Liver (tissue), 9 donors: Measurements from ENCODE around the gene KLF11. TPM values are rescaled to one million over a fixed set of nuclear protein-coding genes. Genes with fewer than 3 reads are reported as not detected.

Experiments
- DNase-seq: peaks from one replicate; pipeline ENCODE4 v3.0.0-alpha.2; 2017; ENCODE audit warnings: low spot score
- H3K27ac ChIP-seq, 2 donors: one replicate each; pipeline ENCODE4 v1.7.0; 2013; ENCODE audit warnings: inconsistent platforms in 2 of 2, low read length in 2 of 2, control low read depth in 1 of 2, low read depth in 1 of 2, mild to moderate bottlenecking in 1 of 2
- H3K27me3 ChIP-seq, 4 donors: one replicate each; pipeline versions ENCODE4 v1.6.1 to v1.7.0; 2013; ENCODE audit warnings: low read length in 3 of 4, inconsistent platforms in 1 of 4, mild to moderate bottlenecking in 1 of 4, moderate library complexity in 1 of 4; ENCODE audit not compliant: control insufficient read depth in 4 of 4, insufficient read depth in 4 of 4
- H3K36me3 ChIP-seq, 4 donors: one replicate each; pipeline versions ENCODE4 v1.6.1 to v1.7.0; 2013; ENCODE audit warnings: low read length in 3 of 4, mild to moderate bottlenecking in 3 of 4, low read depth in 1 of 4, moderate library complexity in 1 of 4; ENCODE audit not compliant: control insufficient read depth in 4 of 4, insufficient read depth in 3 of 4
- H3K4me1 ChIP-seq, 4 donors: one replicate each; pipeline versions ENCODE4 v1.6.1 to v1.7.0; 2013; ENCODE audit warnings: low read length in 3 of 4, mild to moderate bottlenecking in 3 of 4, moderate library complexity in 1 of 4; ENCODE audit not compliant: control insufficient read depth in 4 of 4, insufficient read depth in 4 of 4
- H3K4me3 ChIP-seq, 3 donors: one replicate each; pipeline versions ENCODE4 v1.6.1 to v1.7.0; 2013; ENCODE audit warnings: low read length in 3 of 3, control low read depth in 1 of 3, low read depth in 1 of 3, mild to moderate bottlenecking in 1 of 3
- H3K9ac ChIP-seq, 2 donors: one replicate each; pipeline ENCODE4 v1.7.0; 2013; ENCODE audit warnings: low read length in 2 of 2, mild to moderate bottlenecking in 2 of 2, moderate library complexity in 2 of 2, control low read depth in 1 of 2, low read depth in 1 of 2
- H3K9me3 ChIP-seq, 4 donors: one replicate each; pipeline versions ENCODE4 v1.6.1 to v1.7.0; 2013; ENCODE audit warnings: low read length in 3 of 4; ENCODE audit not compliant: control insufficient read depth in 4 of 4
- ATF3 ChIP-seq: IDR thresholded peaks from 2 replicates; pipeline ENCODE4 v1.6.1; 2016; ENCODE audit warnings: antibody characterized with exemption
- CTCF ChIP-seq: fragments of 150-350 bp; IDR thresholded peaks from 2 replicates; pipeline ENCODE4 v1.5.1; 2017; ENCODE audit warnings: improper control_type of control experiment, low read depth, low read length; ENCODE audit not compliant: missing input control
- EGR1 ChIP-seq, 2 donors: IDR thresholded peaks; 2 replicates each; pipeline ENCODE4 v1.6.1; 2016 to 2018; ENCODE audit warnings: antibody characterized with exemption in 2 of 2, low read depth in 2 of 2
- FOXA2 ChIP-seq: IDR thresholded peaks from 2 replicates; pipeline ENCODE4 v1.6.1; 2016; ENCODE audit warnings: antibody characterized with exemption
- GABPA ChIP-seq, 2 donors: IDR thresholded peaks in 1 of 2; conservative IDR thresholded peaks in 1 of 2; 2 replicates each; pipeline ENCODE4 v1.6.1; 2016; ENCODE audit warnings: antibody characterized with exemption in 2 of 2, mild to moderate bottlenecking in 1 of 2, moderate library complexity in 1 of 2
- JUND ChIP-seq, 2 donors: IDR thresholded peaks; 2 replicates each; pipeline ENCODE4 v1.6.1; 2016; ENCODE audit warnings: antibody characterized with exemption in 2 of 2
- MAX ChIP-seq: IDR thresholded peaks from 2 replicates; pipeline ENCODE4 v1.6.1; 2016; ENCODE audit warnings: antibody characterized with exemption
- SP1 ChIP-seq: IDR thresholded peaks from 2 replicates; pipeline ENCODE4 v1.6.1; 2018; ENCODE audit warnings: antibody characterized with exemption, mild to moderate bottlenecking
- TAF1 ChIP-seq: conservative IDR thresholded peaks from 2 replicates; pipeline ENCODE4 v1.6.1; 2016; ENCODE audit warnings: antibody characterized with exemption, mild to moderate bottlenecking
- YY1 ChIP-seq: IDR thresholded peaks from 2 replicates; pipeline ENCODE4 v1.6.1; 2016; ENCODE audit warnings: antibody characterized with exemption, mild to moderate bottlenecking
- WGBS: extraction: QIAGEN DNeasy Blood & Tissue Kit; methylation state at CpG from one replicate; pipeline ENCODE4 v1.1.7; 2013; 5-methylcytosine and 5-hydroxymethylcytosine counted together
- polyA plus RNA-seq, 2 donors: library from polyadenylated mRNA; stranded (reverse) in 1 of 2; unstranded in 1 of 2; fragments of 200-250 nt in 1 of 2; fragments of >200 nt in 1 of 2; fragmentation: Nextera tagmentation in 1 of 2; extraction: Ambion mirVana in 1 of 2; gene quantifications; one replicate each; pipeline versions ENCODE4 v1.2.1 to v1.2.3, GENCODE V29; 2013 to 2015
- total RNA-seq, 2 donors: library from RNA; depleted of rRNA; stranded (reverse); fragments of >200 nt; gene quantifications; one replicate each; pipeline ENCODE4 v1.2.3, GENCODE V29; 2014
- TF ChIP-seq, protein P1 (sequence below): IDR thresholded peaks from 2 replicates; pipeline ENCODE4 v1.6.1; 2016; ENCODE audit warnings: antibody characterized with exemption, mild to moderate bottlenecking
- donor health status: healthy.
- donor health status: healthy.
- donor health status: healthy.
- donor health status: healthy.
- donor health status: healthy.

The KLF11 gene
- total and polyA plus RNA-seq, 4 donors = 10.5 to 43.0 (median 14.5) TPM

DNA sequence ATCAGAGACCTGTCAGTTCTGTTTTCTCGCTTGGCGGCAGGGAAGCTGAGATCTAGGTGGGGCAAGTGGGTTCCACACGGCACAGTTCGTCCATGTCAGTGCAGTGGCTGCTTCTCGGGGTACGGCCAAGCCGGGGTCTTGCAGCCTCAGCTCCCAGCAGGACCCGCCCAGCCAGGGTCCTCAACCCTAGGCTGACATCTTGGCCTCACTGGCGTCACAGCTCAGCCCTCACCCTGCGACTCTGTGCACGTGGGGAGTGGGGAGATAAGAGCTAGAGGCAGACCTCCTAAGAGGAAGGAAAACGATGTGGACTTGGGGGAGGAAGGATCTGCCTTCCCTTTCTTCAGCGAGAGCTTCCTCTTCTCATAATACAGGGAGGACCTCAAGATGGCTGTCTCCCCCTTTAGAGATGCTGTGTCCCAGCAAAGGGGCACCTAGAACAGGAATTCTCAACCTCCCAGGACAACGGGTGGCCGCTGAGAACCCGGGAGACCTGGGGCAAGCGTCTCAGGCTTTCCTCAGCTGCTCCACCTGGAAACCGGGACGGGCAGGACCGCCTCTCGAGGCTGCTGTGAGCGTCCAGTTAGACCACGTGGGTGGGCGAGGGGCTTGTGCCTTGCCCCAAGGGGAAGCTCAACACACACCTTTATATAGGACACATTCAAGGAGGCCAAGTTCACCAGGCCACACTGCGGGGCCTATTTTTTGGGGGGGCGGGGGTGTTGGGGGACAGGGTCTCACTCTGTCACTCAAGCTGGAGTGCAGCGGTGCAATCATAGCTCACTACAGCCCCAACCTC lies 23.5 kb upstream of the KLF11 start:
- Histone ChIP-seq H3K4me1 (peaks cover 14 to 35% (median 26%) of the 10 kb centered on the region in 4 donors), H3K27ac (peak overlapping the region; percentile 64 to 72), H3K36me3 (no peaks in the 10 kb centered on the region), H3K4me3 (no peak overlapping the region), H3K27me3 (no peaks in the 10 kb centered on the region), H3K9me3 (no peaks in the 10 kb centered on the region), H3K9ac (no peak overlapping the region)
- TF ChIP-seq, protein P1, sequence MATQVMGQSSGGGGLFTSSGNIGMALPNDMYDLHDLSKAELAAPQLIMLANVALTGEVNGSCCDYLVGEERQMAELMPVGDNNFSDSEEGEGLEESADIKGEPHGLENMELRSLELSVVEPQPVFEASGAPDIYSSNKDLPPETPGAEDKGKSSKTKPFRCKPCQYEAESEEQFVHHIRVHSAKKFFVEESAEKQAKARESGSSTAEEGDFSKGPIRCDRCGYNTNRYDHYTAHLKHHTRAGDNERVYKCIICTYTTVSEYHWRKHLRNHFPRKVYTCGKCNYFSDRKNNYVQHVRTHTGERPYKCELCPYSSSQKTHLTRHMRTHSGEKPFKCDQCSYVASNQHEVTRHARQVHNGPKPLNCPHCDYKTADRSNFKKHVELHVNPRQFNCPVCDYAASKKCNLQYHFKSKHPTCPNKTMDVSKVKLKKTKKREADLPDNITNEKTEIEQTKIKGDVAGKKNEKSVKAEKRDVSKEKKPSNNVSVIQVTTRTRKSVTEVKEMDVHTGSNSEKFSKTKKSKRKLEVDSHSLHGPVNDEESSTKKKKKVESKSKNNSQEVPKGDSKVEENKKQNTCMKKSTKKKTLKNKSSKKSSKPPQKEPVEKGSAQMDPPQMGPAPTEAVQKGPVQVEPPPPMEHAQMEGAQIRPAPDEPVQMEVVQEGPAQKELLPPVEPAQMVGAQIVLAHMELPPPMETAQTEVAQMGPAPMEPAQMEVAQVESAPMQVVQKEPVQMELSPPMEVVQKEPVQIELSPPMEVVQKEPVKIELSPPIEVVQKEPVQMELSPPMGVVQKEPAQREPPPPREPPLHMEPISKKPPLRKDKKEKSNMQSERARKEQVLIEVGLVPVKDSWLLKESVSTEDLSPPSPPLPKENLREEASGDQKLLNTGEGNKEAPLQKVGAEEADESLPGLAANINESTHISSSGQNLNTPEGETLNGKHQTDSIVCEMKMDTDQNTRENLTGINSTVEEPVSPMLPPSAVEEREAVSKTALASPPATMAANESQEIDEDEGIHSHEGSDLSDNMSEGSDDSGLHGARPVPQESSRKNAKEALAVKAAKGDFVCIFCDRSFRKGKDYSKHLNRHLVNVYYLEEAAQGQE = no peak
- peak; percentile 4 for TF ChIP-seq CTCF
- WGBS = 89% methylated on average over 27 of the region's 27 CpGs
- DNase-seq = no peak

- 92% methylated on average over 16 of the region's 16 CpGs for WGBS
- no peak for DNase-seq
These were observed 21.3 kb upstream of the KLF11 start for GRCh38 chr2:10022041-10022421.

More at GRCh38 chr2:10022041-10022421, 21.3 kb upstream of the KLF11 start:
- Histone ChIP-seq H3K4me1 (peaks cover 12 to 22% (median 15%) of the 10 kb centered on the region in 4 donors), H3K9me3 (no peaks in the 10 kb centered on the region), H3K36me3 (no peaks in the 10 kb centered on the region), H3K9ac (no peak overlapping the region), H3K27me3 (no peaks in the 10 kb centered on the region), H3K27ac (no peak overlapping the region), H3K4me3 (no peak overlapping the region)
- no peak for TF ChIP-seq ATF3
- TF ChIP-seq MAX = no peak
- no peak for TF ChIP-seq FOXA2
- TF ChIP-seq JUND (IDR thresholded peaks at IDR 0.05) = no peak
- TF ChIP-seq GABPA (IDR thresholded peaks at IDR 0.05 in 1 of 2, conservative IDR thresholded peaks at IDR 0.05 in 1 of 2) = no peak
- TF ChIP-seq CTCF = no peak
- no peak for TF ChIP-seq EGR1 (IDR thresholded peaks at IDR 0.05; ENCODE audit: low read depth in 2 of 2)
- TF ChIP-seq TAF1 = no peak
- TF ChIP-seq SP1 = no peak
- TF ChIP-seq YY1 = no peak
